A673 (cell line): ENCODE measurements around the gene RUBCNL. TPM values are rescaled to one million over a fixed set of nuclear protein-coding genes. Genes with fewer than 3 reads are reported as not detected.
A peak's percentile ranks its signal among the peaks of the same experiment; 100 is the strongest.

ENCODE experiments used
- BruUV-seq: library from RNA; stranded (reverse); fragments of 400-500 nt; replicated peaks from 2 replicates; lab custom pipeline; 2021; lab: Mats Ljungman, UMichigan
- CTCF ChIA-PET: fragments of 300-600 bp; sonication (Branson Sonifier 250); formaldehyde crosslinking; loops from one replicate; lab custom pipeline; 2022; ENCODE audit warnings: antibody characterized with exemption; lab: Charles Lee
- POLR2A ChIA-PET: fragments of 300-600 bp; sonication (Branson Sonifier 250); formaldehyde crosslinking; loops from one replicate; lab custom pipeline; 2022; ENCODE audit warnings: antibody characterized with exemption; ENCODE audit not compliant: low non-redundant PET; lab: Charles Lee
- DNase-seq: peaks from one replicate; pipeline ENCODE4 v3.0.0-alpha.2; 2015; ENCODE audit warnings: low spot score
- H3K27ac ChIP-seq: fragments of 200-600 bp; sonication (generic); 2 replicates; pipeline ENCODE4 v1.5.1; 2016; ENCODE audit warnings: mixed run types, low read depth, mild to moderate bottlenecking, mixed read lengths, antibody characterized with exemption, low read length; ENCODE audit not compliant: poor library complexity, severe bottlenecking
- H3K27me3 ChIP-seq: fragments of 200-600 bp; sonication (generic); replicated peaks from 2 replicates; pipeline ENCODE4 v1.6.1; 2017; ENCODE audit warnings: mixed run types, low read depth, mild to moderate bottlenecking, mixed read lengths, antibody characterized with exemption, low read length; ENCODE audit not compliant: insufficient read depth, poor library complexity
- H3K36me3 ChIP-seq: fragments of 200-600 bp; sonication (generic); 2 replicates; pipeline ENCODE4 v1.6.1; 2016; ENCODE audit warnings: mixed run types, mild to moderate bottlenecking, mixed read lengths, antibody characterized with exemption, low read length; ENCODE audit not compliant: insufficient read depth, poor library complexity, severe bottlenecking
- H3K4me1 ChIP-seq: fragments of 200-600 bp; sonication (generic); 2 replicates; pipeline ENCODE4 v1.6.1; 2017; ENCODE audit warnings: mixed run types, mild to moderate bottlenecking, mixed read lengths, antibody characterized with exemption, low read length; ENCODE audit not compliant: insufficient read depth, poor library complexity, severe bottlenecking
- H3K4me3 ChIP-seq: fragments of 200-600 bp; sonication (generic); 2 replicates; pipeline ENCODE4 v1.5.1; 2016; ENCODE audit warnings: low read depth, mixed run types, mild to moderate bottlenecking, mixed read lengths, low read length; ENCODE audit not compliant: poor library complexity, severe bottlenecking
- H3K9me3 ChIP-seq: fragments of 200-600 bp; sonication (generic); 2 replicates; pipeline ENCODE4 v1.6.1; 2016; ENCODE audit warnings: mixed run types, low read depth, mild to moderate bottlenecking, mixed read lengths, antibody characterized with exemption, low read length; ENCODE audit not compliant: poor library complexity, severe bottlenecking
- EZH2 ChIP-seq: fragments of 200-600 bp; sonication (generic); IDR thresholded peaks from 2 replicates; pipeline ENCODE4 v1.6.1; 2017; ENCODE audit warnings: borderline replicate concordance, low read depth, mild to moderate bottlenecking, mixed read lengths, antibody characterized with exemption, low read length; ENCODE audit not compliant: poor library complexity, severe bottlenecking
- intact Hi-C: fragments of 100-400 bp; cut with micrococcal nuclease; formaldehyde crosslinking; loops from one replicate; pipeline ENCODE4 v1.10.0; 2022; ENCODE audit not compliant: unreplicated experiment
- total RNA-seq: library from RNA; stranded (reverse); gene quantifications from 2 replicates; pipeline ENCODE4 v1.2.3, GENCODE V29; 2021
- TF ChIP-seq, protein P1 (sequence below): fragments of 300-800, 200-600 bp; sonication (generic); conservative IDR thresholded peaks from 2 replicates; pipeline ENCODE4 v1.5.1; 2017; ENCODE audit warnings: low read depth, mild to moderate bottlenecking, antibody characterized with exemption, low read length, moderate library complexity, mixed read lengths

Gene RUBCNL
- total RNA-seq, 1 experiment from 2014 or later: 126 TPM

DNA sequence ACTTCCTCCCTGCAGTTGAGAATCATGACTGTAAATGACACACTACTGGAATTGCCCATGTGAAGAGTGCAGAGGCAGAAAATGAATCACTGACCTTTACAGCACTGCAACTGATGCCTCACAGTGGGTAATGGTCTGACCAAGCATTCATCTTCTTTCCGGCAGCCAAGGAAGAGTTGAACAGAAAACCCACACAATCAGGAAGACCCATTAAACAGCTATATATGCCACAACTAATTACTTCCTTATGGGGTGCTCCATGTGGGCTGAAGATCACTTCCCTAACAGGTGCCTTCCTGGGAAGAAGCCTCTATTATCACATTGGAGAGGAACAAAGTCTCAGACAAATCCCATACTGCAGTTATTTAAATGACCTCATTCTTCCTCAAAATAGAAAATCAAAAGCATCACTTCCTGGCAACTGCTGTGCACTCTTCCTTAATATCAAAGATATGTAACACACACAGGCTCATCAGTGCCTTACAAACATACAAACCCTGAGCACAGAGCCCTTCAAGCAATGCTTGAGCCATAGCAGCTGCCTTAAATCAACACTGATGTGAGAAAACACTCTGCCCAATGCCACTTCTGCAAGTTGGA lies 45.8 kb downstream of the RUBCNL start:
- DNase-seq: peak; percentile 82
- Histone ChIP-seq H3K36me3 (peaks cover 89% of the 10 kb centered on the region), H3K27me3 (no peaks in the 10 kb centered on the region), H3K9me3 (no peaks in the 10 kb centered on the region), H3K4me3 (no peak overlapping the region), H3K4me1 (peaks cover 30% of the 10 kb centered on the region), H3K27ac (peak overlapping the region; percentile 76)
- POLR2A ChIA-PET: no interaction called here
- intact Hi-C loops: no loop called here
- no TSS peak for BruUV-seq
- CTCF ChIA-PET: no interaction called here
- TF ChIP-seq EZH2: no peak
- TF ChIP-seq, protein P1, sequence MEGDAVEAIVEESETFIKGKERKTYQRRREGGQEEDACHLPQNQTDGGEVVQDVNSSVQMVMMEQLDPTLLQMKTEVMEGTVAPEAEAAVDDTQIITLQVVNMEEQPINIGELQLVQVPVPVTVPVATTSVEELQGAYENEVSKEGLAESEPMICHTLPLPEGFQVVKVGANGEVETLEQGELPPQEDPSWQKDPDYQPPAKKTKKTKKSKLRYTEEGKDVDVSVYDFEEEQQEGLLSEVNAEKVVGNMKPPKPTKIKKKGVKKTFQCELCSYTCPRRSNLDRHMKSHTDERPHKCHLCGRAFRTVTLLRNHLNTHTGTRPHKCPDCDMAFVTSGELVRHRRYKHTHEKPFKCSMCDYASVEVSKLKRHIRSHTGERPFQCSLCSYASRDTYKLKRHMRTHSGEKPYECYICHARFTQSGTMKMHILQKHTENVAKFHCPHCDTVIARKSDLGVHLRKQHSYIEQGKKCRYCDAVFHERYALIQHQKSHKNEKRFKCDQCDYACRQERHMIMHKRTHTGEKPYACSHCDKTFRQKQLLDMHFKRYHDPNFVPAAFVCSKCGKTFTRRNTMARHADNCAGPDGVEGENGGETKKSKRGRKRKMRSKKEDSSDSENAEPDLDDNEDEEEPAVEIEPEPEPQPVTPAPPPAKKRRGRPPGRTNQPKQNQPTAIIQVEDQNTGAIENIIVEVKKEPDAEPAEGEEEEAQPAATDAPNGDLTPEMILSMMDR: no peak

DNA sequence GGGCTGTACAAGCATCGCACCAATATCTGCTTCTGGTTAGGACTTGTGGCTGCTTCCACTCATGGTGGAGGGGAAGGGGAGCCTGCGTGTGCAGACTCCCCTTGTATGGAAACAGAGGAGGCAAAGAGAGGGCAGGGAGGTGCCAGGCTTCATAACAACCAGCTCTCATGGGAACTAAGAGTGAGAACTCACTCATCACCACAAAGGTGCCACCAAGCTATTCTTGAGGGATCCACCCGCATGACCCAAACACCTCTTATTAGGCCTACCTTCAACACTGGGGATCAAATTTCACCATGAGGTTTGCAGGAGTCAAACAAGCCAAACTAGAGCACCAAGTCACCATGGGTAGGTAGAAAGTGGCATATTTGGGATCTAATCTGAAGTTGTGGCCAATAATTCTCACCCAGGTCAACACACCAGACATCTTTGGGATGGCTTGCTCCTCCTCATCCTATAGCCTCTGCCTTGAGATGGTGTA lies 46.4 kb downstream of the RUBCNL start:
- ChIA-PET CTCF (no interaction called here), POLR2A (no interaction called here)
- Histone ChIP-seq H3K27ac (peak overlapping the region; percentile 76), H3K9me3 (no peaks in the 10 kb centered on the region), H3K4me3 (no peak overlapping the region), H3K36me3 (peaks cover 84% of the 10 kb centered on the region), H3K4me1 (peaks cover 28% of the 10 kb centered on the region), H3K27me3 (no peaks in the 10 kb centered on the region)
- intact Hi-C loops: no loop called here
- no peak for DNase-seq
- no TSS peak for BruUV-seq
- TF ChIP-seq EZH2: no peak

DNA sequence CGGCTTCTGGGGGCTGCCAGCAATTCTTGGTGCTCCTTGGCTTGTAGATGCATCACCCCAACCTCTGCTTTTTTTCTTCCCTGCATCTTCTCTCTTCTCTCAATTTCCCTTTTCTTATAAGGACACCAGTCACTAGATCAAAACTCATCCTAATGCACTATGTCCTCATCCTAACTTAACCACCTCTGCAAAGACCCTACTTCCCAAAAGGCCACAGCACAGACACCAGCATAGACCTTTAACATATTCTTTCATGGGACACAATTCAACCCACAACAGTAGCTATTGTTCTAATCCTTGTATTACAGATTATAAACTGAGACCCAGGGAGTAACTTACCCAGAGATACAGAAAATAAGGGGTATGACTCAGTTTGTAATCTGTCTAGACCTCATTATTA lies 47.0 kb downstream of the RUBCNL start:
- H3K4me1 ChIP-seq: peaks cover 26% of the 10 kb centered on the region
- H3K36me3 ChIP-seq: peaks cover 77% of the 10 kb centered on the region
- intact Hi-C loops: no loop called here
- ChIA-PET POLR2A (no interaction called here), CTCF (no interaction called here)
- no peak for DNase-seq
- H3K4me3 ChIP-seq: no peak overlapping the region
- no TSS peak for BruUV-seq
- TF ChIP-seq EZH2: no peak
- TF ChIP-seq, protein P1: no peak
- no peaks in the 10 kb centered on the region for H3K27me3 ChIP-seq
- no peaks in the 10 kb centered on the region for H3K9me3 ChIP-seq
- peak overlapping the region; percentile 76 for H3K27ac ChIP-seq
